ENCODE data around the gene TENT4A.

TENT4A gene

DNA sequence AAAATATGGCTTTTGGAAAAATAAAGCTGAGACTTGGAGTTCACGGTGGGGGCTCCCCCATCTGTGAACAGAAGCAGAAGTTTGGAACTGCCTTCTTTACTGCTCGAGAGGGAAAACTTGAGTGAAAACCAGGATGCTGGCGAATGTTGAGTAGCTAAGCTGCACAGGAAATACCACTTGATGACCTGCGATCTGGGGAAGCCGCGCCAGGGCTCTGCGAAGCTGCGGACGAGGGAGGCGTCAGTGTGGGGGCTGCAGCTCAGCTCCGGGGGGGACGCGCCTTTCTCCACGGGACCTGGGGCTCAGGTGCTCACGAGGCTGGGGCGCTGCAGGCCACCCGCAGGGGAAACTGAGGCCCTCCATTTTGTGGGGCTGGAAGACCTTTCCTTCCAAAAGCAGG, 62.3 kb downstream of the TENT4A start:
- no peak for DNase-seq

DNA sequence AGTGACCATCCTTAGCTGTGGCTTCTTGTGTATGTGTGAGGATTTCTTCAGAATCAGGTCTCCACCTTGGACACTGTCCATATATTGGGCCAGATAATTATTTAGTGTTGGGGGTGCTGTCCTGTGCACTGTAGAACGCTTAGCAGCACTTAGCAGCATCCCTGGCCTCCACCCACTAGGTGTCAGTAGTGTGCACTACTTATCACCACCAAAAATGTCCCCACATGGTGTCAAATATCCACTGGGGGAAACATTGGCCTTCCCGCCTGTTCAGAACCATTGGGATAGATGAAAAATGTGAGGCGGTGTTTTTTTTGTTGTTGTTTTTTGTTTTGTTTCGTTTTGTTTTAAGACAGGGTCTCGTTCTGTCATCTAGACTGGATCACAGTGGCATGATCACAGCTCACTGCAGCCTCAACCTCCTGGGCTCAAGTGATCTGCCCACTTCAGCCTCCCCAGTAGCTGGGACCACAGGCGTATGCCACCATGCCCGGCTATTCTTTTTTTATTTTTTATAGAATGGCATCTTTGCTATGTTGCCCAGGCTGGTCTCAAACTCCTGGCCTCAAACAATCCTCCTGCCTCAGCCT, 67.7 kb downstream of the TENT4A start:
- no peak for DNase-seq

DNA sequence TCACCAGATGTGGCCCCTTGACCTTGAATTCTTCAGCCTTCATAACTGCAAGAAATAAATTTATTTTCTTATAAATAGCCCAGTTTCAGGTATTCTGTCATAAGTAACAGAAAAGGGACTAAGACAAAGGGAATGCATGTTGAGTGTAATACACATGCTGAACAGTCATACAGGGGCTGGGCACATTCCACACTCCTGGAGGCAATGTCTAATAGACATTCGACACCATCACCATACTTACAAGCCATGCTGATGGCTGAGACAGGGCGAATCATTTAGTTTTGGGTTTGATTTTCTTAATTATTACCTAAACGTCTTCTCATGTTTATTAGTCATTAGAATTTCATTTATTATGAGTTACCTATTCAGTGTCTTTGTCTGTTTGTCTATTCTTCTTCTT, 68.5 kb downstream of the TENT4A start:
- no peak for DNase-seq

DNA sequence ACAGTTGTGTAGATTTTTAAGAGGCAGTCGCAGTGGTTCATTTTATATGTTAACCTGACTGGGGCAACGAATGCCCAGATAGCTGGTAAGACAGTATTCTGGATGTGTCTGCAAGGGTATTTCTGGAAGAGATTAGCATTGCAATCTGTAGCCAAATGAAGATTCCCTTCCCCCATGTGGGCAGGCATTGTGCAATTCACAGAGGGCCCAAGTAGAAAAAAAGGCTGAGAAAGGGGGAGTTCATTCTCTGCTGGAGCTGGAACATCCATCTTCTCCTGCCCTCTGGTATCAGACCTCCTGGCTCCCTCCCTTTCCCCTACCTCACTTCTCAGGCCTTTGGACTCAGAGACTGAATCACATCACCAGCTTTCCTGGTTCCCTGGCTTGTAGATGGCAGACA, 70.6 kb downstream of the TENT4A start:
- DNase-seq = no peak

DNA sequence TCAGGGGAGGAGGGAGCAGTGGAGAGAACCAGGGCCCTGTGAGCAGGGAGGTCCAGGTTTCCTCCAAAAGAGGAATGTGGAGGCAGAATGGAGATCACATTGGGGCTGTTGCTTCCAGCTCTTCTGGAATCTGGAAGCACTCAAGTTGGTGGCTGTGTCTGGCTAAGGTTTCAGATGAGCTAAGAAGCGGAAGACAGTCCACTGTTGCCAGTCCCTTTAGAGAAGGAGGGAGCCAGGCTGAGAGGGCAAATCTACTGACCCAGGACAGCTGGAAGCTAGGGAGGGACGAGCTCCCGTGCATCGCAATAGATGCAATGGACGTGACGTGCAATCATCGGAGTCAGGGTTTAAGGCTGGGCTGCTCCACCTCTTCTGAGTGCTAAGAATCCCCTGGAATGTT, 71.2 kb downstream of the TENT4A start:
- DNase-seq = no peak

DNA sequence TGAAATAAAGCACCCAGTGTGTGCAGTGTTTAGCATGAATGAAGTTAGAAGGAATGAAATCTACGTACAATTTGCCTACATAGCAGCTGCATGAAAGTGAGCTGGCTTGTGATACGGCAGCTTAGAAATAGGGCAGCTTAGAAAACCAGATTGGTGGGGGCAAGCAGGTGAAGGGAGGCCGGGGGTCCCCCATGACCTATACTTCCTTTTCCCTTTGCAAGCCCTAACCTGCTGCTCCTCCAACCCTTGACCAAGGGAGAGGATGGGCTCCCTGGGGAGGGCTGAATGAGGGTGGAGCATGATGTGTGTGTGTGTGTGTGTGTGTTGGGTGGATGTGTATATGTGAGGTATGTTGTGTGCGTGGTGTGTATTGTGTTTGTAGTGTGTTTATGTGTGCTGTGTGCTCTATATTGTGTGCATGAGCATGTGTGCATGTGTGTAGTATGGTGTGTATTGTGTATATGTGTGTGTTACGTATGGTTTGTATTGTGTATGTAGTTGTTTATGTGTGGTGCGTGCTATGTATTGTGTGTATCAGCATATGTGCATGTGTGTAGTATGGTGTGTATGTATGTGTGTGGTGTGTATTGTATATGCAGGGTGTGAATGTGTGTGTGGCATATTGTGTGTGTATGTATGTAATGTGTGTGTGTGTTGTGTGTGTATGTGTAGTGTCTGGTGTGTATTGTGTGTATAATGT, 72.1 kb downstream of the TENT4A start:
- no peak for DNase-seq

DNA sequence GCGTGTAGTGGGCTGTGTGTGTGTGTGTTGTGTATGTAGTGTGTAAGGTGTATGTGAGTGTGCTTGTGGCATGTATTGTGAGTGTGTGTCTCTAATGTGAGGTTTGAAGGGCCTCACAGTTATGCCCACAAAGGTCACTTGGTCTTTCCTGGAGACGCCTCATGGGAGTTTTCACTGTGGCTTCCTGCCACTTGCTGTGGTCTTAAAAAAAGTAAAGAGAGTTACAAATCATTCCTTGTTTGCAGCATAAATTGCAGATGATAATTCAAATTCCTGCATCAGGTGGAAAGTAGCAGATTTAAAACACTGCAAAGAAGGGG, 72.6 kb downstream of the TENT4A start:
- DNase-seq = no peak

DNA sequence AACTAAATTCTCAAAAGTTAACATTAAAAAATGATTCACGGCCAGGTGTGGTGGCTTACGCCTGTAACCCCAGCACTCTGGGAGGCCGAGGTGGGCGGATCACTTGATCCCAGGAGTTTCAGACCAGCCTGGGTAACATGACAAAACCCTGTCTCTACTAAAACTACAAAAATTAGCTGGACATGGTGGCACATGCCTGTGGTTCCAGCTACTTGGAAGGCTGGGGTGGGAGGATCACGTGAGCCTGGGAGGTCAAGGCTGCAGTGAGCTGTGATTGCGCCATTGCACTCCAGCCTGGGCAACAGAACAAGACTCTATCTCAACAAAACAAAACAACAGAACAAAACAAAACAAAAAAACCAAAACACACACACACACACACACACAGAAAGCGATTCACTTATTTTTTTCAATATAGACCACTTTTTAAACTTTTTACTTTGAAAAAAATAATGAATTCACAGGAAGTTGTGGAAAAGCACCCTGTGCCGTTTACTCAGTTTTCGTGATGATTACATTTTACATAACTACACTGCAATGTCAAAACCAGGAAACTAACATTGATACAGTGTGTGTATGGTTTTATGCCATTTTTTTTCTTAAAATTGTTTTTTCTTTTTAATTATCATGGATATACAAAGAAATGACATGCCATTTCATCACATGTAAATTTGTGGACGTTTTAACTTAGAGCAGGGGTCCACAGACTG, 73.7 kb downstream of the TENT4A start:
- DNase-seq = no peak

DNA sequence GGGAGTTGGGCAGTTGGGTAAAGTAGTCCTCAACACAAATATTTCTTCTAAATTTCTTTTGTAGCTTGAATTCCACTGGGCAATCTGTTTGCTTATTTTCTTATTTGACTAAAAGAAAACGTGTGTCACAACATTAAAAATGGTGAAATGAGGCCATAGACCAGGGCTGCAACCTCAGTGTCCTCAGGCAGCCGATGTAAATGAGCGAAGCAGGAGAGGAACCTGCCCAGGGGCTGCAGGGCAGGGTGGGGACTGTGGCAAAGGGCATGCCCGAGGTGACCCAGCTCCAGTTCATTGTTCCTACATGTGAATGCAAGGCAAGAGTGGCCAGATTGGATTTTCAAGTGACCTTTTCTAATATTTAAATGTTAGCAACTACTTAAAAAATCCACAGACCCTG, 74.7 kb downstream of the TENT4A start:
- no peak for DNase-seq

DNA sequence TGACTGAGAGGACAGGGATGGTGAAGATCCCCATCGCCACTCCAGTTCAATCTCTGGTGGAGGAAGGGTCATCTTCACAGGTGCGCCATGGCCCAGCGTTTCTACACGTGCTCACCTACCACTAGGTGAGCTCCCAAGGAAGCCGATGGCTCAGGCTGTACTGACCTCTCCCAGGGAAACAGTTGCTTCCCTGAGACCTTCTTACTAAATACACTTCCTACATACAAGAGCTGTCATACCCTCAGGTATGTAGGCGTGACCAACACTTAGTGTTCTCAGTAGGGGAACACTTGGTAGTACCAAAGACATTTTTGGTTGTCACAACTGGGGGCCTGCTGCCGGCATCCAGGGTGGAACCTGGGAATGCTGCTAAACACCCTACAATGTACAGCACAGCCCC, 75.2 kb downstream of the TENT4A start:
- DNase-seq = no peak

DNA sequence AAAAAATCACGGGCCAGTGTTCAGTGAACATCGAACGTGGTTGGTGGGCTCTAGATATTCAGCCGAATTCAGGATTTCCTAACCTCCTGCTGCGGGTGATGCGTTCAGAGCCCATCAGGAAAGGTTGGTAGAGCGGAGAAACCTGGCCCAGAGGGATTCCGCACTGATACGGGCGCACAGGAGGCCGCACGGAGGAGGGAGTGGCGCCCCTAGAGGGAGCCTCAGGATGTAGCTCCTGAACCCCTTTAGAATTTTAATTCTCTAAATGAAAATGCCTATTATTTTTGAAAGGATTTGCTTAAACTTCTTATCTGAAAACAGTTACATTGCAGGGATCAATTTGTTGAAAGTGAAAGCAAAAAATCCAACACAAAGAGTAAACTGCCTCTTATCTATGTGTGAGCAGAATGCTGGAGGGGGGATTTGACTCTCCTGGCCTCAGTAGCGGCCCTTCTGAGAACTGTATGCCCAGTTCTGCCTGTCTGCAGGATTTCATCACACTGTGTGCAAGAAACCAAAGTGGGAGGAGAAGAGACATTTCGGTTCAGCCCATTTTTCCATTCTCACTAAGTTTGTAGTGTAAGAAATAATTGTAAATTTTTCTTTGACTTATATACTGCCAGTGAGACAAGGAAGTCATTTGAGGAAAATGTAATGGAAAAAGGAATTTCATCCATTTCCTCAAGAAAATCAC, 75.9 kb downstream of the TENT4A start:
- DNase-seq = no peak

DNA sequence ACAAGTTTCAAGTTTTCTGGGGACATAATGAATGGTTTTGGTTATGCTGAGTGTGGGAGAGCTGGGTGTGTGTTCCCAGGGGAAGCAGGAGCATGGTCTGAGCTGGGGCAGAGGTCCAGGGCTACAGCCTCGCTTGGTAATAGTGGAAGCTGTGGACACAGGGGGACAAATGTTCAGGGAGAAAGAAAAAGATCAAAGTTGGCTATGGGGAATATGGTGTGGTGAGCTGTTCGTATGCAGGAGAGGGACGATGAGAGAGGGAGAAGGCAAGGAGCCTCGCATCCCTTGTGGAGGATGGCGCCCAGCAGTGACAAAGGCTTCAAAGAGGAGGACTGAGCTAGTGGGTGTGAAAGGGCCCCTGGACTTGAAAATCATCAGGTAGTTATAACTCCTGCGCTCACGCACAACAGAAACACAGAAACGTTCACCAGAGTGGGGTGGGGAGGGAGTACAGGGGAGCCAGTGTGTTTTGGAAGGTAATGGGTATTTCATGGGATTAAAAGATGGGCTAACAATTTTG, 77.2 kb downstream of the TENT4A start:
- no peak for DNase-seq

DNA sequence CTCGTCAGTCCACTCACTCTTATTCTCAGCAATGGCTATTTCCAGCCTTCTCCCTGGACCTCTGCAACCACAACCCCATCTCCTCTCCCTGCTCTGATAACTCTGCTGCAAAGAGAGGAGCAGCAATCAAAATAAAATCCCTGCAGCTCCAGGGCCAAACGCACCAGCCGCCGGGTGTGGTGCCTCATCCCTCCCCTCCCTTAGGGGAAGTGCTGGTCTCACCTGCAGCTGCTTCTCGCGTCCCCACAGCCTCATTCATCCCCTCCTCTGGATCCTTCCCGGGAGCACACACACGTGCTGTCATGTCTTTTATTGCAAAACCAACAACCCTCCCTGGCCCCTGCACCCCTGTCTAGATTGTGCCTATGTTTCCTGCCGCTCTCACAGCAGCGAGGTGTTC, 77.8 kb downstream of the TENT4A start:
- no peak for DNase-seq

DNA sequence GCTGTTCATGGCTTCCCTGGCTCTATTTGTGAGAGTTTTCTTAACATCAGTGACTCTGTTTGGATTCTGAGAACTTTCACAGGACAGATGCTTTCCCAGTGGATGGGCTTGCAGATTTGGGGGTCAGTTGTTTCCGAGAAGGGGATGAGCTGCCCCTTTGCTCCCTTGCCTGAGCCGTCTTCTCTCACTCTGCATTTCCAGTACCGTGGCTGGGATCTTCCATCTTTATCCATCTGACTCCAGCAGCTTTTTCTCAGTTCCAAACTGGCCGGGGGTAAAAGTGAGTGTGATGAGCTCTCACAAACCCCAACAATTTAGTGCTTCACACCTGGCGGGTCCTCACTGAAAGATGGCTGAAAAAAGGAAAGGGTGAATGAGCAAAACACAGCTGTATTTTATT, 79.1 kb downstream of the TENT4A start:
- DNase-seq = no peak

DNA sequence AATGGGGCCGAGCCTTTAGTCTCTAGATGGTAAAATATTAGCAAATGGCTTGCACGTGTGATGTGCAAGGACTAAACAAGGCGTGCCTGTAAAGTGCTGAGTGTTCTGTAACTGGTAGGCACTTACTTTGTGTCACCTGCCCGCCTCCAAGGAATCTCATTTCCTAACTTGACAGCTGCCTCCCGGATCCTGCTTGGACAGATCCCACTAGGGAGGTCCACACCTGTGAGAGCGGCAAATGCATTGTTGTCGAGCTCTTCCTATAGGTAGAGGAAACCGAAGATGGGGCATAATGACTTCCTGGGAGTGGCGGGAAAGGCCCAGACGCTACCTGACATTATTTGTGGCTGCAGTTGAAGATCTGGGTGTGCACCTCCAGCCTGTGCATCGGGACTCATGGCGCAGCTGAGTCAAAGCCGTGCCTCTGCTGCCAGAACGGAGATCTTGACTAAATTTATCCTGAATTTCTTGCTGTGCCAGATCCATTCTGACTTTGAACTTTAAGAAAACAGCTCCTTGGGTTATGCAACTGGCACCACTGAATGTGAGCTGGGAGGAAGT, 79.8 kb downstream of the TENT4A start:
- no peak for DNase-seq

DNA sequence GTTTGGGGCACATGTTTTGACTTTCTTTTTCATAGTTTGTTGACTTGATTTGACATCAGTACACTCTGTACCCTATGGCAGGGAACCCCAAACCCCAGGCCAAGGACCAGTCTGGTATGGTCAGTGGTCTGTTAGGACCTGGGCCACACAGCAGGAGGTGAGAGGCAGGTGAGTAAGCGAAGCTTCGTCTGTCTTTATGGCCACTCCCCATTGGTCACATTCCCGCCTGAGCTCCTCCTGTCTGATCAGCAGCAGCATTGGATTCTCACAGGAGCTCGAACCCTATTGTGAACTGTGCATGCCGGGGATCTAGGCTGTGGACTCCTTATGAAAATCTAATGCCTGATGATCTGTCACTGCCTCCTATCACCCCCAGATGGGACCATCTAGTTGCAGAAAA, 88.0 kb downstream of the TENT4A start:
- DNase-seq = no peak

DNA sequence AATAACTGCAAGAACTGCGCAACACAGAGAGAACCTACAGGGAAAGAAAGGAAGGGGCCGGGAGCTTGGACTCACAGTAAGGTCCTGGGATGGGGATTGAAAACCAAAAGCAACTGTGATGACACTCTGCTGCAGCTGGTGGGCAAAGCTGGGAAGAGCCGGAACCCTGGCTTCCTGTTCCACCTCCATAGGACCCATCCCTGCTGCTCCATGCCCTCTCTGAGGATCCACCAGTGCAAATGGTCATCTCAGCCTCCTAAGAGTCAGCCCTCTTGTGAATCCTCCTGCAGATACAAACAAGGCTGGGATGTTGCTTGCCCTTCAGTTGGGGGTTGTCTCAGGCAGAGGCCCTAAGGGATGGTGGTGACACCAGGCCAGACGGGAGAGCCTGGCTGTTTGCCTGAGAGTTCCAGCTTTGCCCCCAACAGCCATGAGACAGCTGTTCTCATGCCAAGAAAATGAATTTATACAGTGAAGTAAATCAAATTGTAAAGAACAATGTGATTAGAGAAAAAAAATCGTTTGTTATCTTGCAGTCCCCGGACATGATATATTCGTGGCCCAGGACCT, 90.8 kb downstream of the TENT4A start:
- DNase-seq = no peak

DNA sequence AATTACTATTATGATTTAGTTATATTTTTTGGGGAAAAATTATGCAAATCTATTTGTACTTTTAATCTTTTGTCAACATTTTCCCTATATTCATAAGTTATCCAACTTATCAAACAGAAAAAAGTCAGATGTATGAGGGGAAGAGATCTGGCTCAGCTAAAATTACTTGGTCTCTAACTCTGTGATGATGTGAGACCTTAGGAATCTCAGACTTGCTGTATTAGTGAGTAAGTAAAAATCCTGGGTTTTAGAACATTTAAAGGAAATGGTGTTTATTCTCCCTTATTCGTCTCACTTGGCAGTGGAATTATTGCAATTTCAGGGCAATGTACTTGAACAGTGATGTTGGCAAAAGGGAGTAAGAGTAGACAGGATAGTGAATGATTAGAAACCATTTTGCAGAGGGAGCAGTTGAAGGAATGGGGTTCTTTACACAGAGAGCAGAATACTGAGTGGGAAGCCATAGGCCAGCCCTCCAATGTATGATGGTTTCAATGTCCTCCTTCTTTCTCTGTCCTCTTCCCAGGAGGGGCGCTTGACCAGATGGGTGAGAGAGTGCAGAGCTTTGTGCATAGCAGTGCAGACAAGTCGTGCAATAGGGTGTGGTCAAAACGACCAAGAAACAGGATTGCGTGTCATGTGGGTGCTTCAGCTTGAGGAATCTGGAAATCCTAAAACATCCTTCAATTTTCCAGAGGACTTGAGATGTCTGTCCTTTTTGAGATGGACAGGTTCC, 91.7 kb downstream of the TENT4A start:
- DNase-seq = no peak

DNA sequence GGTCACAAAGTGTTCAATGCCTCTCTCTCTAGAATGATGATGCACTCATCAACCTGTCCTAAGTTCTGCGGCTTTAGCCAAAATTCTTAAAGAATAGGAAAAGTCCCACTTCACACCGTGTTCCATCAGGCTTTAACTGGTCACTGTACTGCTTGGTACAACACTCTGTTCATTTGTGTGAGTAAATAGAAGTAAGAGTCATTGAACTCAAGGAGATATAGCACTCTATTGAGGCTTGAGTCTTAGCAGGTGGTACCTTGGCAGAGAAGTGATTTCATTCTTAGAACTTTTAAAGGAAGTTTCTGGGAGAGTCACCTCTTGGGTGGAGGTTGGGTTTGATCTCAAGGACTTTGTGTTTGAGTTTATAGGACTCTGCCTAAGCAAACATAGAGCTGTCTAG, 92.6 kb downstream of the TENT4A start:
- no peak for DNase-seq
